HEK293 (cell line): Measurements from ENCODE around the gene VPS35L.

Source experiments
- CTCF ChIA-PET: fragments of 350-600 bp; formaldehyde crosslinking; extraction: SDS; loops from one replicate; lab custom pipeline; 2021; ENCODE audit warnings: antibody characterized with exemption; lab: Yijun Ruan, JAX
- POLR2A ChIA-PET: fragments of 300-600 bp; formaldehyde crosslinking; extraction: SDS; loops from one replicate; lab custom pipeline; 2020; ENCODE audit warnings: antibody characterized with exemption, inconsistent platforms; lab: Yijun Ruan, JAX
- H3K27ac ChIP-seq: fragments of 200-500 bp; sonication (Bioruptor generic); 2 replicates; pipeline ENCODE4 v1.5.1; 2014; ENCODE audit warnings: low read depth, low read length, control low read depth, inconsistent platforms; ENCODE audit errors: extremely low read depth
- H3K36me3 ChIP-seq, 2 experiments: fragments of 200-500 bp in 1 of 2; sonication (Bioruptor generic) in 1 of 2; 1 replicate in 1 of 2; 2 replicates in 1 of 2; pipeline ENCODE4 v1.5.1; 2014 to 2017; ENCODE audit warnings: inconsistent platforms in 2 of 2, low read length in 2 of 2; ENCODE audit not compliant: control insufficient read depth in 2 of 2, insufficient read depth in 1 of 2
- H3K4me1 ChIP-seq: fragments of 200-500 bp; sonication (Bioruptor generic); 2 replicates; pipeline ENCODE4 v1.5.1; 2014; ENCODE audit warnings: mild to moderate bottlenecking, low read length, inconsistent platforms; ENCODE audit not compliant: control insufficient read depth, insufficient read depth
- H3K4me3 ChIP-seq: 2 replicates; pipeline ENCODE4 v1.5.1; 2011; ENCODE audit warnings: low read depth, mild to moderate bottlenecking, control low read depth, low read length, moderate library complexity
- H3K9me3 ChIP-seq: fragments of 200-500 bp; sonication (Bioruptor generic); 2 replicates; pipeline ENCODE4 v1.5.1; 2014; ENCODE audit warnings: low read depth, low read length, inconsistent platforms; ENCODE audit not compliant: control insufficient read depth, insufficient read depth
- ELK4 ChIP-seq: IDR thresholded peaks from 2 replicates; pipeline ENCODE4 v1.6.1; 2011; ENCODE audit warnings: mild to moderate bottlenecking, low read depth, low read length, borderline replicate concordance
- FEZF1 ChIP-seq: fragments of 450-650 bp; formaldehyde crosslinking; IDR thresholded peaks from 2 replicates; pipeline ENCODE4 v1.5.1; 2016; ENCODE audit warnings: missing biosample characterization, missing genetic modification characterization
- HIC1 ChIP-seq: fragments of 450-650 bp; formaldehyde crosslinking; IDR thresholded peaks from 2 replicates; pipeline ENCODE4 v1.5.1; 2016; ENCODE audit warnings: missing biosample characterization, missing genetic modification characterization
- HOXC10 ChIP-seq: sonication (generic); formaldehyde crosslinking; IDR thresholded peaks from 2 replicates; pipeline ENCODE4 v1.8.1; 2023; ENCODE audit warnings: mild to moderate bottlenecking, missing genetic modification reagents
- HOXD13 ChIP-seq: sonication (generic); formaldehyde crosslinking; IDR thresholded peaks from 2 replicates; pipeline ENCODE4 v1.8.0; 2022; ENCODE audit warnings: missing genetic modification reagents, borderline replicate concordance
- KLF1 ChIP-seq: fragments of 450-650 bp; formaldehyde crosslinking; IDR thresholded peaks from 2 replicates; pipeline ENCODE4 v1.5.1; 2016; ENCODE audit warnings: missing biosample characterization, missing genetic modification characterization
- SP3 ChIP-seq: fragments of 450-650 bp; formaldehyde crosslinking; IDR thresholded peaks from 2 replicates; pipeline ENCODE4 v1.5.1; 2016; ENCODE audit warnings: missing biosample characterization, missing genetic modification characterization
- ZBTB11 ChIP-seq: fragments of 450-650 bp; formaldehyde crosslinking; conservative IDR thresholded peaks from 2 replicates; pipeline ENCODE4 v1.5.1; 2016; ENCODE audit warnings: low read depth, missing biosample characterization, missing genetic modification characterization
- ZBTB7A ChIP-seq: fragments of 450-650 bp; formaldehyde crosslinking; IDR thresholded peaks from 2 replicates; pipeline ENCODE4 v1.5.1; 2016; ENCODE audit warnings: low read depth, missing biosample characterization, missing genetic modification characterization
- ZNF221 ChIP-seq: fragments of 450-650 bp; formaldehyde crosslinking; IDR thresholded peaks from 2 replicates; pipeline ENCODE4 v1.5.1; 2017; ENCODE audit warnings: missing biosample characterization, missing genetic modification characterization, borderline replicate concordance
- ZNF292 ChIP-seq: fragments of 450-650 bp; formaldehyde crosslinking; IDR thresholded peaks from 2 replicates; pipeline ENCODE4 v1.5.1; 2016; ENCODE audit warnings: low read depth, missing biosample characterization, missing genetic modification characterization, borderline replicate concordance
- ZNF302 ChIP-seq: fragments of 450-650 bp; formaldehyde crosslinking; IDR thresholded peaks from 2 replicates; pipeline ENCODE4 v1.5.1; 2016; ENCODE audit warnings: missing biosample characterization, missing genetic modification characterization, low read depth
- ZNF488 ChIP-seq: fragments of 450-650 bp; formaldehyde crosslinking; IDR thresholded peaks from 2 replicates; pipeline ENCODE4 v1.5.1; 2016; ENCODE audit warnings: missing biosample characterization, missing genetic modification characterization
- ZNF501 ChIP-seq: fragments of 450-650 bp; formaldehyde crosslinking; IDR thresholded peaks from 2 replicates; pipeline ENCODE4 v1.5.1; 2016; ENCODE audit warnings: missing biosample characterization, missing genetic modification characterization
- ZNF561 ChIP-seq: fragments of 450-650 bp; IDR thresholded peaks from 2 replicates; pipeline ENCODE4 v1.5.1; 2018; ENCODE audit warnings: missing biosample characterization, missing genetic modification characterization, borderline replicate concordance
- ZNF692 ChIP-seq: fragments of 450-650 bp; formaldehyde crosslinking; IDR thresholded peaks from 2 replicates; pipeline ENCODE4 v1.5.1; 2016; ENCODE audit warnings: missing biosample characterization, missing genetic modification characterization
- ZNF843 ChIP-seq: fragments of 450-650 bp; formaldehyde crosslinking; IDR thresholded peaks from 2 replicates; pipeline ENCODE4 v1.5.1; 2016; ENCODE audit warnings: missing biosample characterization, missing genetic modification characterization

The VPS35L gene

GRCh38 chr16:19607616-19608280, 52.2 kb downstream of the VPS35L start:
- CTCF ChIA-PET, result interaction anchor here (0.5 to 1.7 kb wide), 2 partner anchors 40 to 279 kb away, joined by 4 read pairs; no protein-coding TSS in a partner anchor
- TF ChIP-seq ZNF843 (tag by site-specific recombination), result no peak
- no peak for TF ChIP-seq ZBTB11 (tag by site-specific recombination)
- TF ChIP-seq ZNF501 (tag by site-specific recombination), result no peak
- no peak for TF ChIP-seq FEZF1 (tag by site-specific recombination)
- no peak for TF ChIP-seq ZNF692 (tag by site-specific recombination)
- TF ChIP-seq ZNF292 (tag by site-specific recombination), result no peak
- no peak for TF ChIP-seq ZNF561 (tag by site-specific recombination)
- TF ChIP-seq KLF1 (tag by site-specific recombination), result no peak
- no peak for TF ChIP-seq ZBTB7A (tag by site-specific recombination)
- TF ChIP-seq ZNF221, result no peak
- no peak for TF ChIP-seq HOXC10 (CRISPR knock-in tag)
- no peak for TF ChIP-seq ZNF488 (tag by site-specific recombination)
- TF ChIP-seq ELK4, result no peak
- TF ChIP-seq ZNF302 (tag by site-specific recombination), result no peak
- TF ChIP-seq SP3 (tag by site-specific recombination), result no peak
- no peak for TF ChIP-seq HIC1 (tag by site-specific recombination)
- TF ChIP-seq HOXD13, result no peak
- TF ChIP-seq, all 188 proteins: peak for 0
- POLR2A ChIA-PET, result no interaction called here

More at GRCh38 chr16:19607616-19608280, 52.2 kb downstream of the VPS35L start:
- Histone ChIP-seq H3K36me3 (peaks cover 4 to 35% of the 10 kb centered on the region in 2 experiments; a peak in 2 of 3 replicates), H3K27ac (no peak overlapping the region), H3K9me3 (no peaks in the 10 kb centered on the region), H3K4me3 (no peak overlapping the region), H3K4me1 (no peaks in the 10 kb centered on the region)
